Chondrocyte (in vitro differentiated cells): ENCODE data around the gene OR2H2. TPM values are rescaled to one million over a fixed set of nuclear protein-coding genes. Genes with fewer than 3 reads are reported as not detected.

Source experiments
- DNase-seq: peaks from one replicate; pipeline ENCODE4 v3.0.0; 2021; ENCODE audit warnings: mixed read lengths, low spot score
- H3K27ac Mint-ChIP-seq: one replicate; pipeline ENCODE4 v1.8.0; 2021; ENCODE audit warnings: mild to moderate bottlenecking, moderate library complexity, mixed read lengths; ENCODE audit not compliant: unreplicated experiment
- H3K27me3 Mint-ChIP-seq: 2 replicates; pipeline ENCODE4 v1.8.0; 2021; ENCODE audit warnings: low read depth, mixed read lengths
- H3K36me3 Mint-ChIP-seq: 2 replicates; pipeline ENCODE4 v1.8.0; 2021; ENCODE audit warnings: low read depth, mixed read lengths
- H3K4me1 Mint-ChIP-seq: 2 replicates; pipeline ENCODE4 v1.8.0; 2021; ENCODE audit warnings: low read depth, mild to moderate bottlenecking, mixed read lengths
- H3K4me3 Mint-ChIP-seq: one replicate; pipeline ENCODE4 v1.8.0; 2021; ENCODE audit warnings: mild to moderate bottlenecking, moderate library complexity, mixed read lengths; ENCODE audit not compliant: unreplicated experiment
- H3K9me3 Mint-ChIP-seq: 2 replicates; pipeline ENCODE4 v1.8.0; 2021; ENCODE audit warnings: low read depth, mixed read lengths
- total RNA-seq: library from RNA; stranded (reverse); gene quantifications from 3 replicates; pipeline ENCODE4 v1.2.1, GENCODE V29; 2021
- TF ChIP-seq, protein P1 (sequence below): fragments of 200-600 bp; sonication (generic); IDR thresholded peaks from 2 replicates; pipeline ENCODE4 v1.5.0; 2021; ENCODE audit warnings: antibody characterized with exemption, mild to moderate bottlenecking, moderate library complexity

OR2H2 gene
- total RNA-seq, 1 donor from 2014 or later = not detected

- no peaks in the 10 kb centered on the region for H3K9me3 Mint-ChIP-seq
- no peak for DNase-seq
- no peaks in the 10 kb centered on the region for H3K4me1 Mint-ChIP-seq
- no peak overlapping the region for H3K27ac Mint-ChIP-seq
- no peak overlapping the region for H3K4me3 Mint-ChIP-seq
- H3K36me3 Mint-ChIP-seq = no peaks in the 10 kb centered on the region
- TF ChIP-seq, protein P1, sequence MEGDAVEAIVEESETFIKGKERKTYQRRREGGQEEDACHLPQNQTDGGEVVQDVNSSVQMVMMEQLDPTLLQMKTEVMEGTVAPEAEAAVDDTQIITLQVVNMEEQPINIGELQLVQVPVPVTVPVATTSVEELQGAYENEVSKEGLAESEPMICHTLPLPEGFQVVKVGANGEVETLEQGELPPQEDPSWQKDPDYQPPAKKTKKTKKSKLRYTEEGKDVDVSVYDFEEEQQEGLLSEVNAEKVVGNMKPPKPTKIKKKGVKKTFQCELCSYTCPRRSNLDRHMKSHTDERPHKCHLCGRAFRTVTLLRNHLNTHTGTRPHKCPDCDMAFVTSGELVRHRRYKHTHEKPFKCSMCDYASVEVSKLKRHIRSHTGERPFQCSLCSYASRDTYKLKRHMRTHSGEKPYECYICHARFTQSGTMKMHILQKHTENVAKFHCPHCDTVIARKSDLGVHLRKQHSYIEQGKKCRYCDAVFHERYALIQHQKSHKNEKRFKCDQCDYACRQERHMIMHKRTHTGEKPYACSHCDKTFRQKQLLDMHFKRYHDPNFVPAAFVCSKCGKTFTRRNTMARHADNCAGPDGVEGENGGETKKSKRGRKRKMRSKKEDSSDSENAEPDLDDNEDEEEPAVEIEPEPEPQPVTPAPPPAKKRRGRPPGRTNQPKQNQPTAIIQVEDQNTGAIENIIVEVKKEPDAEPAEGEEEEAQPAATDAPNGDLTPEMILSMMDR = no peak
- peaks cover 20% of the 10 kb centered on the region for H3K27me3 Mint-ChIP-seq
Measured at GRCh38 chr6:29591677-29592076, 6.8 kb downstream of the OR2H2 start.

DNA sequence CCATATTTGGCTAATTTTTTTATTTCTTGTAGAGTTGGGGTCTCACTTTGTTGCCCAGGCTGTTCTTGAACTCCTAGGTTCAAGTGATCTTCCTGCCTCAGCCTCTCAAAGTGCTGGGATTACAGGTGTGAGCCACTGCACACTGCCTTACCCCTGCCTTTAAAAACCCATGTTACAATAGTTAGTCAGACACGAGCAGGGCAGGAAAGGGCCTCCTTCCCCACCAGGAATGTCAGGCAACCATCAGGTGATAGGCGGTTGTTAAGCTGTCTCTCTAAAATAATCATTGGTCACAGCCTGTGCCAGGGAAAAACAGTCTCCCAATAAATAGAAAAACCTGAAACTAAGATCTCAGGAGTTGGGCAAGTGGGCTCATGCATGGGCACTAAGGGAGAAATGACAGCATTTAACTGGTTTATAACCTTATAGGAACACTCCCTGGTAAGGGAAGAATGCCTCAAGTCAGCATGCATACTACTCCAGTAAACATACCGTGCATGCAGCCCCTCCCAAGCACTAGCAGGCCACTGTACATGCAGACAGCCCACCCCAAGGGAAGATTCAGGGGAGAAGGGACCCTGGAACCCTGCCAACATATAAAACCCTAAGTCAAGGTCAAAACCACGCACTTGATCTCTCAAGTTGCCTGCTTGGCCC lies 8.4 kb downstream of the OR2H2 start:
- Mint-ChIP-seq H3K36me3 (no peaks in the 10 kb centered on the region), H3K9me3 (no peaks in the 10 kb centered on the region), H3K27ac (no peak overlapping the region), H3K4me3 (no peak overlapping the region), H3K27me3 (peaks cover 5% of the 10 kb centered on the region), H3K4me1 (no peaks in the 10 kb centered on the region)
- no peak for DNase-seq
- TF ChIP-seq, protein P1 = no peak

GRCh38 chr6:29596381-29596900 lies 11.5 kb downstream of the OR2H2 start:
- Mint-ChIP-seq H3K27me3 (peaks cover 3% of the 10 kb centered on the region), H3K4me3 (no peak overlapping the region), H3K36me3 (peaks cover 5% of the 10 kb centered on the region), H3K9me3 (no peaks in the 10 kb centered on the region), H3K27ac (no peak overlapping the region), H3K4me1 (no peaks in the 10 kb centered on the region)
- no peak for DNase-seq
- TF ChIP-seq, protein P1 = no peak

DNA sequence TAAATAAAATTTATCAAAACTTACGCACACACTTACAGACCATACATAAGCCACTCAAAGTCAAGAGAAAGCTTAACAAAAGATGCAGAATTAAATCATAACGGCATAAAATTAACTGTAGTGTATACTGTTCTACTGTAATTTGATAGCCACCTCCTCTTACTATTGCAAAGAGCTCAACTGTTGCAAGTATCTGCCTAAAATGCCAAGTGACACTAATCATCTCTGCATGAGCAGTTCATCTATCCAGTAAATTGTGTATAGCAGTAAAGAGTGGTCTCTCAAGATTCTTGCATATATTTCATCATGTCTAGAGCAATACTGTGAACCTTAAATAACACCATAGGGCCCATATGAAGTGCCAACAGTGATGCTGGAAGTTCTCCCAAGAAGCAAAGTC lies 12.3 kb downstream of the OR2H2 start:
- peaks cover 11% of the 10 kb centered on the region for H3K36me3 Mint-ChIP-seq
- no peaks in the 10 kb centered on the region for H3K4me1 Mint-ChIP-seq

DNA sequence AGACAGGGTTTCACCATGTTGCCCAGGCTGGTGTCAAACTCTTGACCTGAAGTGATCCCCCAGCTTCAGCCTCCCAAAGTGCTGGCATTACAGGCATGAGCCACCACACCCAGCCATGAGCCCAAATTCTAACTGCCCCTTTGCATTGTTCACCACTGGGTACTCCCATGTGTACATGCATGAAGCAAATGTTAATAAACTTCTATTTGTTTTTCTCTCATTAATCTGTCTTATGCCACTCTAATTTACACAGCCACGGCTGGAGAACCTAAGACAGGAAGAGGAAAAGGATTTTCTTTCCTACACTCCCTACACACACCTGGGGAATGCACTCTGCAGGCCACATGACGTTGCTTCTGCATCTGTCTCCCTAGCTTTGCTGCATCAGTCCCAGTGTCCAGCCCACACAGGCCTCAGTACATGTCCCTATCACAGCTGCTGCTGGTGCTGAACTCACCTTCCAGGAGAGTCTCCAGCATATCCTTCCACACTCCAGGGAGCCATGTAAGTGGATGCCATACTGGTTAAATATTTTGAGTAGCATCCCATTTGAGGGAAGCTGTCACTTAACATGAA lies 13.3 kb downstream of the OR2H2 start:
- no peaks in the 10 kb centered on the region for H3K27me3 Mint-ChIP-seq
- TF ChIP-seq, protein P1 = no peak
- H3K27ac Mint-ChIP-seq = no peak overlapping the region
- no peak for DNase-seq
- H3K4me3 Mint-ChIP-seq = no peak overlapping the region
- H3K9me3 Mint-ChIP-seq = no peaks in the 10 kb centered on the region
- H3K4me1 Mint-ChIP-seq = no peaks in the 10 kb centered on the region
- peaks cover 21% of the 10 kb centered on the region for H3K36me3 Mint-ChIP-seq

More for the DNA sequence above, 12.3 kb downstream of the OR2H2 start:
- H3K27ac Mint-ChIP-seq = no peak overlapping the region
- DNase-seq = no peak
- TF ChIP-seq, protein P1 = no peak
- peaks cover 2% of the 10 kb centered on the region for H3K27me3 Mint-ChIP-seq
- no peak overlapping the region for H3K4me3 Mint-ChIP-seq
- no peaks in the 10 kb centered on the region for H3K9me3 Mint-ChIP-seq
